OCI-LY7 (cell line): Measurements from ENCODE around the gene LYPLAL1.

Experiments used
- EZH2phosphoT487 ChIP-seq: fragments of 200-600 bp; sonication (generic); IDR thresholded peaks from 2 replicates; pipeline ENCODE4 v1.6.1; 2018; ENCODE audit warnings: low read depth, borderline replicate concordance, mild to moderate bottlenecking, mixed run types, antibody characterized with exemption, low read length, moderate library complexity, mixed read lengths
- TF ChIP-seq, protein P1 (sequence below): fragments of 200-600 bp; sonication (generic); conservative IDR thresholded peaks from 2 replicates; pipeline ENCODE4 v1.5.1; 2014; ENCODE audit warnings: mild to moderate bottlenecking, antibody characterized with exemption, low read length, moderate library complexity, mixed read lengths

DNA sequence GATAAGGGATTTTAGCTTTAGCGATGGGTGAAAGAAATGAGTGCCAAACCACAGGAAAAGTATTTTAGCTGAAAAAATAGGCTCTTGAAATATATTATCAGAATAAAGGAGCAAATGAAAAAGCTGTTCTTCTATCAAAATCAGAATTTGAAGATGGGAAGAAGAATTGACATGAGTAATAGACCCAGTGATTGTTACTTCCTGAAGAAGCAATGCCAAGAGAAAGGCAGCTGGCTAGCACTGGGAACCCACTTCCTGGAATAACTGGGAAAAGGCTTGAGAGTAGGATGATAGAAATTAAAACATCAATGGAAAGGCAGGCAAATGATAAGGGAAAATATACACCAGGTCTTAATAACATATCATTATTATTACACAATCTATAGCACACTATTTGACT lies 29.9 kb upstream of the LYPLAL1 start:
- TF ChIP-seq, protein P1, sequence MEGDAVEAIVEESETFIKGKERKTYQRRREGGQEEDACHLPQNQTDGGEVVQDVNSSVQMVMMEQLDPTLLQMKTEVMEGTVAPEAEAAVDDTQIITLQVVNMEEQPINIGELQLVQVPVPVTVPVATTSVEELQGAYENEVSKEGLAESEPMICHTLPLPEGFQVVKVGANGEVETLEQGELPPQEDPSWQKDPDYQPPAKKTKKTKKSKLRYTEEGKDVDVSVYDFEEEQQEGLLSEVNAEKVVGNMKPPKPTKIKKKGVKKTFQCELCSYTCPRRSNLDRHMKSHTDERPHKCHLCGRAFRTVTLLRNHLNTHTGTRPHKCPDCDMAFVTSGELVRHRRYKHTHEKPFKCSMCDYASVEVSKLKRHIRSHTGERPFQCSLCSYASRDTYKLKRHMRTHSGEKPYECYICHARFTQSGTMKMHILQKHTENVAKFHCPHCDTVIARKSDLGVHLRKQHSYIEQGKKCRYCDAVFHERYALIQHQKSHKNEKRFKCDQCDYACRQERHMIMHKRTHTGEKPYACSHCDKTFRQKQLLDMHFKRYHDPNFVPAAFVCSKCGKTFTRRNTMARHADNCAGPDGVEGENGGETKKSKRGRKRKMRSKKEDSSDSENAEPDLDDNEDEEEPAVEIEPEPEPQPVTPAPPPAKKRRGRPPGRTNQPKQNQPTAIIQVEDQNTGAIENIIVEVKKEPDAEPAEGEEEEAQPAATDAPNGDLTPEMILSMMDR, result no peak
- no peak for TF ChIP-seq EZH2phosphoT487
